Activated T-helper 9 cell treated with anti-CD3 and anti-CD28 coated beads, Interleukin-2, amount 50 U/mL, for 16 hours (primary cell): ENCODE data around the gene HMOX2.
A peak's percentile ranks its signal among the peaks of the same experiment; 100 is the strongest.

Source experiments
- DNase-seq: peaks from one replicate; pipeline ENCODE4 v3.0.0-alpha.2; 2020; ENCODE audit warnings: low read depth

Gene HMOX2

DNA sequence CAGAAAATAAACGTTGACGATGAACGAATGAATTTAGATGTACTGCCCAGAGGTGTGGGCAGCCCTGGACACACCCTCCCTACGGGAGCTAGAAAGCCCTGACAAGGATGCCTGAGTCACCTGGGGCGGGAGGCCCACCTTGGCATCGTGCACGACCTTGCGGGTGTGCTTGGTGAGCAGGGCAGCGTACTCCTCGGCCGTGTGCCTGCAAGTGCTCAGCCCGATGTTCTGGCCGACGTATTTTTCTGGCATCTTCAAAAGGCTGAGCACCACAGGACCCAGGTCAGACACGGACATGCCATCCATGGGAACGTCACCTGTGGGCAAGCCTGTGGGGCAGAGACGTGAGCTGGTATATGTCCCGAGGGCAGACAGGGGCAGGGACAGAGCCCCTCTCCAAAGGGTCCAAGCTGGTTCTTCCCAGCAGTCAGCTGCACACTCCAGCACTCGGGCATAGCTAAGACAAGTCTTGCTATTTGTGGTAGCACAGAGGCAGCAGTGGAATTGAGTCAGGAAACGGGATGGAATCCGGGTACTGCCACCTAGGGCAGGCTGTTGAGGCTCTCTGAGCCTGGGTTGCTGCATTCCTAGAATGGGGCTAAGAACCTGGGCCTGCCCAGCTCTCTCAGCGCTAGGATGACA, 12.6 kb upstream of the HMOX2 start:
- DNase-seq = no peak

DNA sequence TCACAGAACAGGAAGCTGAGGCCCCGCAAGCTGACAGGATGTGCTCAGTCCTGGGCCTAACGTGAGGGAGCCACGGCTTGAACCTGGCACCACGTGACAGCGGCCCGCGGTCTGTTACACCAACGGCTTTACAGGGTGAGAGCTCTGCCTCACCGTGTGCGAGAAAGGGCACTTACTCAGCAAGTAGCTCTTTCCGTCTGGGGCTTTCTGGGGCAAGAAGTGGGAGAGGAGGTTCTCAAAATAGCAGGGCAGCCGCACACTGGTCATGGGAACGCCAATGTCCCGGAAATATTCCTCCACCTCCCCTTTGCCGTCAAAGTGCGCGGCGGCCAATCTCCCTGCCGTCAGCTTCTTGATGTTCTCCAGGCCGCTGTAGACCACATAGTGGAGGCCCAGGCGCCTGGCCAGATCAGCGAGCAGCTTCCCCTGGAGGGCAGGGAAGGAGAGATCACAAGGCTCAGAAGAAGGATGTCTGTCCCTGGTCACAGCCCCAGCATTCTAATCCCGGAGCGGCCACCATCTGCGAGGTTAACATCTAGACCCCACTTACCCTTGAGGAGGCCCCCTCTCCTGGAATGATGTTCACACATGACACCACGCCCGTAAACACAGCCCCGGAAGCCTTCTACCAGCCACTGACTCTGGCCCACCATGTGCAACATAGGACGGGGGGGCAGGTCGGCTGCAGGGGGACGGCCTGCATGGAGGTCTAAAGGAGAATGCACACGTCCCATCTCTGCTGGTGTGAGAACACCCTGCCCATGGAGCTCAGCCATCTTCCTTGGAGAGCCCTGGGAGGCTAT, 10.0 kb upstream of the HMOX2 start:
- DNase-seq = peak; percentile 59

DNA sequence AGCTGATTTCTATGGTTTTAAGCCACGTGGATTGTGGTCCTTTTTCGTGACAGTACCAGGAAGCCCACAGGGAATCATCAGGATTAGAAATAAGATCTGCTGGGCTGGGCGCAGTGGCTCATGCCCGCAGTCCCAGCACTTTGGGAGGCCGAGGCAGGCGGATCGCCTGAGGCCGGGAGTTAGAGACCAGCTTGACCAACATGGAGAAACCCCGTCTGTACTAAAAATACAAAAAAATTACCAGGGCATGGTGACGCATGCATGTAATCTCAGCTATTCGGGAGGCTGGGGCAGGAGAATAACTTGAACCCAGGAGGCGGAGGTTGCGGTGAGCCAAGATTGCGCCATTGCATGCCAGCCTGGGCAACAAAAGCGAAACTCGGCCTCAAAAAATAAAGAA, 8.3 kb upstream of the HMOX2 start:
- no peak for DNase-seq

DNA sequence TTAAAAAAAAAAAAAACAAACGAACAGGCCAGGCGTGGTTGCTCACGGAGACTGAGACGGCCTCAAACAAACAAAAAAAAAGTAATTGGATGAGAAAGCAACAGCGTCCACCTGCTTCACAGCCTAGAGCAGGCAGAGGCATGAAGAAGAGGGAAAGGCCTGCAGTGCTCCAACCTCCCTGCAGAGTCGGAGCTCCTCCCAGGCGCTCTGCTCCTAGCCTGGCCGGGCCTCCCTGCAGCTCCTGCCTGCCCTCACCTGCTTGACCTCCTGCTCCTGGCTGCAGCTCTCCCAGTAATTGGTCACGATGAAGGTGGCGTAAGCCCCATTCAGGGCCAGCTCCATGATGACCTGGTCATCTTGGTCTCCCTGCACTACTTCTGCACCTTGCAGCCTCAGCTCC, 7.2 kb upstream of the HMOX2 start:
- no peak for DNase-seq

DNA sequence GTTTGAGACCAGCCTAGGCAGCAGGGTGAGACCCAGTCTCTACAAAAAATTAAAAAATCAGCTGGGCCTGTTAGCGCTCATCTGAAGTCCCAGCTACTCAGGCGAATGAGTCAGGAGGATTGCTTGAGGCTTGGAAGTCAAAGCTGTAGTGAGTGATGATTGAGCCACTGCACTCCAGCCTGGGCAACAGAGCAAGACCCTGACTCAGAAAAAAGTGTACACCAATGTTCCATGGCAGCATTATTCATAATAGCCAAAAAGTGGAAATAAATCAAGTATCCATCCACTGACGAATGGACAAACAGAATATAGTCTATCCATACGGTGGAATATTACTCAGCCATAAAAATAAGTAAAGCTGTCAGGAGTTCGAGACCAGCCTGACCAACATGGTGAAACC, 4.3 kb upstream of the HMOX2 start:
- DNase-seq = no peak

DNA sequence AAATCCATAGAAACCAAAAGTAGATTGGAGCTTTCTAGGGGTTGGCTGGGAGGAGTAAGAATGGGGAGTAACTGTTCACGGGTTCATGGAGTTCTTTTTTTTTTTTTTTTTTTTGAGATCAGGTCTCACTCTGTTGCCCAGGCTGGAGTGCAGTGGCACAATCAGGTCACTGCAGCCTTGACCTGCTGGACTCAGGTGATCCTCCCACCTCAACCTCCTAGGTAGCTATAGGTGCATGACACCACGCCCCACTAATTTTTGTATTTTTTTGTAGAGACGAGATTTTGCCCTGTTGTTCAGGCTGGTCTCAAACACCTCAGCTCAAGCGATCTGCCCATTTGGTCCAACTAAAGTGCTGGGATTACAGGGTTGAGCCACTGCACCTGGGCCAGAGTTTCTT, 3.3 kb upstream of the HMOX2 start:
- no peak for DNase-seq

DNA sequence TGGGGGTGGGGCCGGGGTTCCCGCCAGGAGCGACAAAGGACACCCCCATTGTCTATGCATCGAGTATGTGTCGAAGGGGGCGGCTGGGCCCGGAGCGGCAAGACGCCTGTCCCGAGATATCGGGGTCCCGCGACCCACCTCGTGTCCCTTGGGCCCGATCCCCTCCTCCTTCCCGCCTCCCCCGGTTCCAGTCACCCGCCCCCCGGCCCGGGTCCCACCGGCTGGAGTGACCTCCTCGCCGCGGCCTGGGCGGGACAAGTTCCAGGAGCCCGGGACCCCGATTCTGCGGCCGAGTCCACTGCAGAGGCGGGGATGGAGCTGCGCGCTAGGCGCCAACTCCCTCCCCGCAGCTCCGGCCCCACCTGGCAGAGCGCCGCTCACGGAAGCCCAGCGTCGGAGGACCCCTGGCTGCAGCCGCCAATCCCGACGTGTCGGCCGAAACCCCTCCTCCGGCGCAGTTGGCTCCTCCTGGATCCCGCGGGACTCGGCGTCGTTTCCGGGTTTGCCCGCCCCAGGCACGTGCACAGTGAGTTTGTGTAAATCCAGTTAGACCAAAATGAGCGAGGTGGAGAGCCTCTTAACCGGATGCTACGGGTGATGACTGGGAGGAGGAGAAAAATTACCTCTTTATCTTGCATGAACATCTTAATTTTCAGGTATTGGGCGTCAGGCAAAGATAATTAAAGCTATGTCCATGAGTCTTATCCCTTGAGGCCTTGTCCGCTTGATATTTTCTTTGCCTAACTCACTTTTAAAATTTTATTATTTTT, 1.8 kb upstream of the HMOX2 start, which contains the start of gene NMRAL1:
Gene NMRAL1 (minus strand): TSS at position 434 of the 770 bp plus-strand sequence. CDS start 493 bp downstream, outside the sequence.
- DNase-seq = peak; percentile 78

GRCh38 chr16:4477966-4478365, 1.8 kb downstream of the HMOX2 start:
- DNase-seq = no peak

GRCh38 chr16:4481526-4481925, 5.3 kb downstream of the HMOX2 start:
- no peak for DNase-seq

DNA sequence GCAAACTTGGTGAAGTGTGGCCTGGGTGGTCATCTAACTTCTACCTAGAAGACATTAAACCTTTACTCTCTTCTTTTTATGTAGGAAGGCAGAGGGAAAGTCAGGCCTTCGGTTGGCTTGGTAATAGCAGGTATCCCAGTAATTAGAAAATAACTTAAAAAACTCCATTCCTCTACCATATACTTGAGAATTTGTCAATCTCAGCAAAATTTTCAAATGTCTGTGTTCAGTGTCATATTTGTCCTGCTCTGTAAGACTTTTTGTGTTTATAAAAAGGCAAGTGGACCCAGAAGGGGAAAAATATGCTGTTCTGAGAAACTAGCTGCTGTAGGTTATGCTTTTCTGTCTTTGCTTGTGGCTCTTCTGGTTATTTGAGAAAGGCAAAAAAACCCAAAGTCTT, 5.8 kb downstream of the HMOX2 start:
- no peak for DNase-seq

DNA sequence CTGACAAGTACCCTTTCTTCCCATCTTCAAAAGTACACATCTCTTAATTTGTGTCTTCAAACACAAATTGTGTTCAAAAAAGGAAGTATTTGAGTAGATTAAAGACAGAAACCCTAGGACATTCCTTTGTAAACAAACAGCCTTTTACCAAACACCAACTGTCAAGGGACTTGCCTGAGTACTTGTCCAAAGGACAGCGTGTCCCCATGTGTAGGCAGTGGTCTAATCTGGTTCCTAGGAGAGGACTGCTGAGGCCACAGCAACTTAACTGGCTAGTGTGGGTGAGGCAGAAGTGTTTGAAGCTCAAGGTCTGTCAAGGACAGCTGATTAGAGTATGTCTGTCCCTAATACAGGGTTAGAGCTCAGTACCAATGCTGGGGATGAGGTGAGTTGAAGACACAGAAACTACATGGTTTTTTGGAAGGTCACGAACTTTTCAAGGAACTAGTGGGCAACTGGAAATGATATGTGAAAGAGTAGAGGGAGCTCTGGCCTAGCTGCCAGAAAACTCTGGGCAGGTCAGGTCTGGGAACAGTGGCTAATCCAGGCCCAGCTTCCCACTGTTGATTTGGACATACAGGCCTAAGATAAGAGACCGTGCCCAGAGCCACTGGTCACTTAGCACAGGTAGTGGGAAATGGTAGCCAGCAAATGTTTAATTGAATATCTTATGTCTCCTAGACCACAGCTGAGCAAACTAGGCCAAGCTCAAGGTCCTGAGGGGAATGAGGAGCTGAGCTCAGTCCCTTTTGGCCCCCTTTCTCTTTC, 10.1 kb downstream of the HMOX2 start:
- no peak for DNase-seq

DNA sequence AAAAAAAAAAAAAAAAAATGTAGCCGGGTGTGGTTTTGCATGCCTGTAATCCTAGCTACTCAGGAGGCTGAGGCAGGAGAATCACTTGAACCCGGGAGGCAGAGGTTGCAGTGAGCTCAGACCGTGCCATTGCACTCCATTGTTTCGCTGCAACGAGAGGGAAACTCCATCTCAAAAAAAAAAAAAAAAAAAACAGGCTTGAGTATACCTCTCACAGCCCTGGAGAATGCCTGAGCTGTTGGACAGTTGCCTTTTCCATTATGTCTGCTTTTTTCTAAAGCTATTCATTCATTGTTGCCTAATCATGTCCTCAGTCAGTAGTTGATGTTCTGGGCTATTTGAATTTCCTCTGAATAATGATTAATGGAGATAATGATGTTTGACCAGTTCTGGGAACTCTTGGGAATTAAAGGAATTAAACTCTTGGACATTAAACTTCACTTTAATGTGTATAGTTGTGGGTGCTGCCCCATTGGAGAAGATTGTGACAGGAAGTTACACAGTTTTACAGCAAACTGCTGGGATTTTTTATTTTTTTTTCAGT, 11.8 kb downstream of the HMOX2 start:
- no peak for DNase-seq

- no peak for DNase-seq
Observed at GRCh38 chr16:4488499-4488967, 12.3 kb downstream of the HMOX2 start.

GRCh38 chr16:4489030-4489429, 12.8 kb downstream of the HMOX2 start:
- no peak for DNase-seq

- DNase-seq = no peak
Observed at GRCh38 chr16:4491898-4492297, 15.7 kb downstream of the HMOX2 start.

- no peak for DNase-seq
Observed at GRCh38 chr16:4494746-4495490, 18.7 kb downstream of the HMOX2 start.

DNA sequence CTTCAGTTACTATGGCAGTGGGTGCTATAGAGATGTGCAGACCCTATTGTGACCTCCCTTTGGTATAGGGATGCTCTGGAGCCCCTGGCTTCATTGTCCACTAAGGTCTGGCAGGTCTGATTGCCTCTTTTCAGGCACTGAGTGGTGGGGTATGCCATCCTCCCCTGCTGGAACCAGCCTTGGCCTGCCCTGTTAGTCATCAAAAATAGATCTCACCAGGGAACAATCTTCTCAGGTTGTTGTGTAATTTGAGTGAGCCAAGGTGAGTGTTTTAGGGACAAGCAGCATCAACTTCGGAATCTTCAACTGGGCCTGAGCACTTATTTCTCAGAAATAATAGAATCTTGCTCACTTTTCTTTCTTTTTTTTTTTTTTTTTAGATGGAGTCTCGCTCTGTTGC, 19.6 kb downstream of the HMOX2 start:
- no peak for DNase-seq

DNA sequence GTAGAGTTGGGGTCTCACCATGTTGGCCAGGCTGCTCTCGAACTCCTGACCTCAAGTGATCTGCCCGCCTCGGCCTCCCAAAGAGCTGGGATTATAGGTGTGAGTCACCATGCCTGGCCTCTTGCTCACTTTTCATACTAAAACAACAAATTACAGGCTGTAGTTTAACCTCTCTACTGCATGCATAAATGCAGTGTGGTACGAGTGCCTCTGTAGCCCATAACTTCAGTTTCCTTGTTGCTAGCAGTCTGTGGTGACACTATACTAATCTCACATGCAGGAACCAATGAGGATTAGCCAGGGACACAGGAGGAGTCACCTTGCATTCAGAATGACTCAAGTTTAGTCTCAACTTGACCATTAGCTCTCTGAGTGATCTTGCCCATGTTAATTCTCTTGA, 20.1 kb downstream of the HMOX2 start:
- DNase-seq = no peak

DNA sequence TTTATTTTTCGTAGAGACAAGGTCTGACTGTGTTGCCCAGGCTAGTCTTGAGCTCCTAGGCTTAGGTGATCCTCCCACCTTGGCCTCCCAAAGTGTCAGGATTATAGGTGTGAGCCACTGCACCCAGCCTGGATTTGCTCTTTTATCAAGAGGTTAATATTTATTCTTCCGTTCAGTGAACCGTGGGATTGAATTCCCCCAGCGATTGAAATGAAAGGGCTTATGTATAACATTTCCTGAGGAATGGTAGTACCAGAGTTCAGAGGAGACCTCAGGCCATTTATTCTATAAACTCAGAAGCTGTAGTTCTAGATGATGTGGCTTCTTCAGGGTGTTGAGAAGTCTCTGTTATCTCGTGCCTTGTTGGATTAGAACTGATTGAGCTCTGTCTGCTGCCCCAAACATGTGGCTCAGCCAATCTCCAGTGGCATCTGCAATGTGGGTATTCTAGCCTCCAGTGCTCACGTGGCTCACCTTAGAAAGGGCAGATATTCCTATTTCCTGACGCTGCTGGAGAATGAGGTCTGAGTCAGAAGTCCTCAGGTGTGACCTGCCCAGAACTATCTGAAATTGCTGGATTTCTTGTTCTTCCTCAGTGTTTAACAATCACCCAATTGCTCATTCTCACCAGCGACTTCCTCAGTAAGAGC, 22.5 kb downstream of the HMOX2 start:
- DNase-seq = no peak

DNA sequence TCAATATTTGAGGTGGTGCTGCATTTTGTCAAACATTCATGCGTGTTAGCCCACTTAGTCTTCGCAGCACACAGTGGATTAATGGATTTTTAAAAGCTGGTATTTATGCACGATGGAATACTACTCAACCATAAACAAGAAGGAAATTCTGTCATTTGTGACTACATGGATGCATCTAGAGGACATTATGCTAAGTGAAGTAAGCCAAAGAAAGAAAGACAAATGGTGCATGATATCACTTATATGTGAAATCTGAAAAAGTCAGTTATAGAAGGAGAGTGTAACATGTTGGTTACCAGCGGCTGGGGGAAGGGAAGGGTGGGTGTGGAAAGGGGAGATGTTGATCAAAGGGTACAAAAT, 23.0 kb downstream of the HMOX2 start:
- DNase-seq = no peak

DNA sequence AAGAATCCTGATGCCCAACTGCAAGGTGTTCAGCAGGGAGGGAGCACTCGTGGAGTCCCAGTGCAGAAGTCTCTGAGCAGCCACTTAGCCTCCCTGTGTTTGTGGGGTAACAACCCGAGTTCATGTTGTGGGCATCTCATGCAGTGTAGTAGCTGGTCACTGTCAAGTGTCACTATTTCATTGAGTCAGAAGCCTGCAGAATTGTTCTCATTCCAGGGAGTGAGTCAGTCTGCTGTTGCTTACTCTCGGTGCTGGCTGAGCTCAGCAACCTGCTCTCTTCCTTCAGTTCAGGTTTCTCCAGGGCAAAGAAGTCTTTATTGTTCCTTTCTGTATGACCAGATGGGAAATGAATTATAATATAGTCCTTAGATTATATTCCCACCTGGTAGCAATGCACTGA, 24.1 kb downstream of the HMOX2 start:
- DNase-seq = no peak
